Right renal pelvis (tissue), 4 donors: ENCODE measurements around the gene C16orf74. TPM values are rescaled to one million over a fixed set of nuclear protein-coding genes. Genes with fewer than 3 reads are reported as not detected.

ENCODE experiments used
- DNase-seq, 4 donors: peaks; one replicate each; pipeline ENCODE4 v3.0.0-alpha.2; 2013; ENCODE audit warnings: low read depth in 4 of 4, low spot score in 3 of 4, missing footprints in 1 of 4
- polyA plus RNA-seq, 4 donors: library from polyadenylated mRNA; unstranded; fragments of 120-200 nt; gene quantifications; one replicate each; pipeline ENCODE4 v1.2.1, GENCODE V29; 2013; ENCODE audit not compliant: insufficient read length in 4 of 4

Gene C16orf74
- polyA plus RNA-seq, 4 donors = 2.9 to 4.2 (median 3.3) TPM

- no peak for DNase-seq
Observed at GRCh38 chr16:85704011-85704410, 46.9 kb downstream of the C16orf74 start.

GRCh38 chr16:85699628-85700027 lies 51.3 kb downstream of the C16orf74 start:
- DNase-seq = no peak

- no peak for DNase-seq
Observed at GRCh38 chr16:85698935-85699558, 51.8 kb downstream of the C16orf74 start.

- DNase-seq = no peak
Observed at GRCh38 chr16:85698459-85698891, 52.4 kb downstream of the C16orf74 start.

- no peak for DNase-seq
Observed at GRCh38 chr16:85697431-85697830, 53.5 kb downstream of the C16orf74 start.

- no peak for DNase-seq
Observed at GRCh38 chr16:85696781-85697180, 54.1 kb downstream of the C16orf74 start.

GRCh38 chr16:85695196-85696128 lies 55.4 kb downstream of the C16orf74 start:
- DNase-seq = no peak

GRCh38 chr16:85690469-85691064 lies 60.3 kb downstream of the C16orf74 start:
- no peak for DNase-seq

- no peak for DNase-seq
Observed at GRCh38 chr16:85689950-85690320, 61.0 kb downstream of the C16orf74 start.

- no peak for DNase-seq
Observed at GRCh38 chr16:85689285-85689949, 61.5 kb downstream of the C16orf74 start.

- peak; percentile 67 to 74 (median 70) for DNase-seq
Observed at GRCh38 chr16:85688586-85689284, 62.2 kb downstream of the C16orf74 start, which contains the start of gene GINS2. GINS2 (minus strand) TSS chr16:85688954; CDS start chr16:85688898, 56 bp downstream.

GRCh38 chr16:85687651-85688471 lies 63.0 kb downstream of the C16orf74 start:
- DNase-seq = no peak

GRCh38 chr16:85686912-85687591 lies 63.8 kb downstream of the C16orf74 start:
- no peak for DNase-seq

GRCh38 chr16:85685251-85685650 lies 65.6 kb downstream of the C16orf74 start:
- no peak for DNase-seq

GRCh38 chr16:85683363-85683762 lies 67.5 kb downstream of the C16orf74 start:
- DNase-seq = no peak

- DNase-seq = no peak
Observed at GRCh38 chr16:85682516-85682915, 68.4 kb downstream of the C16orf74 start.

GRCh38 chr16:85681255-85681654 lies 69.6 kb downstream of the C16orf74 start:
- DNase-seq = no peak

- DNase-seq = no peak
Observed at GRCh38 chr16:85680352-85680944, 70.4 kb downstream of the C16orf74 start.
